GM10266 (cell line): ENCODE results near the gene FGF9.

ENCODE experiments used
- DNase-seq: peaks from one replicate; pipeline ENCODE4 v3.0.0; 2012; ENCODE audit errors: extremely low spot score
- CTCF ChIP-seq: IDR thresholded peaks from 2 replicates; pipeline ENCODE4 v1.5.1; 2012; ENCODE audit warnings: mild to moderate bottlenecking, low read depth; ENCODE audit not compliant: control insufficient read depth, insufficient read depth; ENCODE audit errors: missing control alignments

Gene FGF9

GRCh38 chr13:21709697-21710096, 38.8 kb downstream of the FGF9 start:
- no peak for TF ChIP-seq CTCF
- DNase-seq, result no peak

GRCh38 chr13:21710163-21710562, 39.3 kb downstream of the FGF9 start:
- no peak for DNase-seq
- no peak for TF ChIP-seq CTCF

GRCh38 chr13:21717817-21718216, 46.9 kb downstream of the FGF9 start:
- no peak for DNase-seq
- no peak for TF ChIP-seq CTCF

GRCh38 chr13:21719463-21719862, 48.6 kb downstream of the FGF9 start:
- no peak for DNase-seq
- TF ChIP-seq CTCF, result no peak

GRCh38 chr13:21723807-21724505, 53.1 kb downstream of the FGF9 start:
- TF ChIP-seq CTCF, result no peak
- no peak for DNase-seq

GRCh38 chr13:21730186-21730880, 59.5 kb downstream of the FGF9 start:
- no peak for TF ChIP-seq CTCF
- DNase-seq, result no peak

- TF ChIP-seq CTCF, result no peak
- DNase-seq, result no peak
Measured at GRCh38 chr13:21733475-21734263, 62.8 kb downstream of the FGF9 start.
